HG03378 (cell line): Measurements from ENCODE around the gene MGAT5.

Experiments used
- ATAC-seq: cut with Tn5 transposase; IDR thresholded peaks from one replicate; pipeline ENCODE4 v1.9.1; 2021; ENCODE audit warnings: mild to moderate bottlenecking, moderate library complexity; ENCODE audit not compliant: unreplicated experiment

MGAT5 gene

GRCh38 chr2:134440336-134440909, 186.6 kb downstream of the MGAT5 start:
- ATAC-seq, result no peak

GRCh38 chr2:134441153-134441863, 187.4 kb downstream of the MGAT5 start:
- ATAC-seq, result no peak

DNA sequence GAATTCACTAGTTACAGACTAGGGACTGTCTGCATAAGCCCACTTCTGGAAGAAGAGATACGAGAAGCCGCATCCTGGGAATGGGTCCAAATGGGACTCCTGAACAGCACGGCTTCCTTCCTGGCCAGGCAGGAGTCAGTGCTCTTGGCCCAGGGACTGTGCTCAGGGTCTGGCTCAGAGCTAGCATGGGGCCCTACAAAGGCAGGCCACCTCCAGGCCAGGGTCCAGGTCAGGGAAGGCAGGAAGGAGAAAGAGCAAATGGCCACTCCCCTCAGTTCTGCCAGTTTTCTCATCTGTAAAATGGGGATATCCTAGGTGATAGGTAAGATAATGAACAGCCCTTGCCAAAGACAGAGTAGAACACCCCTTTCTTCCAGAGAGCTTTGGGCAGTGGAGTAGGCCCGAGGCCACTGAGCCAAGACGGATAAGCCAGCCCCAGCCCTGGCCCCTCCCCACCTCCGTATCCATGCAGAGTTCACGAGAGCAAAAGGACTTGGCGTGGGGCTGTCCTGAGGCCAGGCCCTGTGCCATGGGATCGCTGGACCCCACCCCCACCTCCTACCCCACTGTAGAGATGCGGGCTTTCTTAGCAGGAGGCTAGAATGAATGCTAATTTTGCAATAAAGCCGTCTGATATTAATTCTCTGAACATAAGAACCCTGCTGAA, 190.1 kb downstream of the MGAT5 start:
- no peak for ATAC-seq

DNA sequence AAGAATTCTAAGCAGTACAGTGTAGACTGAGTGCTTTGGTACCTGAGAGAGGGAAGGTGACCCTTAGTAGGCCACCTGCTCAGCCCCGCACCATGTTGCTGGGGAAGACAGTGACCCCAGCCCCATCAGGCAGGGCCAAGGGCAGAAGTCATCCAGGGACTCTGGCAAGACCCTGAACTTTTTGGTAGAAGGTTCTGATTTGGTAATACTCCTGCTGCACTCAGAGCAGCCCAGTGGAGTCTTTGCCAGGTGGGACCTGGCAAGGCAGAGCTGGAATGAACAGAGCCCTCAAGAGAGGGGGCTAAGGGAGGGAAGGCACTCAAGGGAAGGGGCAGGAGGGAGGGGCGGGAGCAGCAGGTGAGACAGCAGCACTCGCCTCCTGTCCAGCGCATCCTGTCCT, 191.2 kb downstream of the MGAT5 start:
- no peak for ATAC-seq

- ATAC-seq, result no peak
These were observed 192.1 kb downstream of the MGAT5 start for GRCh38 chr2:134445985-134446382.

DNA sequence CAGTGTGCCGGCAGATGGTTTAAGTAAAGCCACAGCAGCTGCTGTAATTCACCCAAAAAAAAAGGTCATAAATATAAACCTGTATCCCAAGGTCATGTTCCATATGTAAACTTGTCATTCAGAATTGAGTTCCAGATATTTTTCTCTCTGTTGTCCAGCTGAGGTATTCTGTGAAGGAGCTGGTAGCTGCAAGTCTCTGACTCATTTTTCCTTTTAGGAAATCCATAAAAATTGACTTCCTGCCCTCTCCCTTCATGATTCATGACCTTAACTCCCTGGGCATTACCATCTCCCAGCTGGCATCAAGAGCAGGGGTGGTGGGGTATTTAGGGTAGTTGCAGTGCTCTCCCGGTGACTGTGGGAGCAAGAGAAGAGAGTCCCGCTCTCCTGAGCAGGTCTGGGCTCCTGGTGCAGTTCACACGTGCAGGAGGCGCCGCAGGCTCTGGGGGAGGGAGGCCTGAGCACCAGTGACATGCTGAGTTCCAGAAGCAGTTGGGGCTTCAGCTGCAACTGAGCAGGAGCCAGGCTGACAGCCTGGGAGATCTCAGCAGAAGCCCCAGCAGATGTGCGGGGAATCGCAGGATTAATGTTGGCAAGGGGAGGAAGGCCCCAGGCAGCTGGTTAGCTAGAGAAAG, 192.6 kb downstream of the MGAT5 start:
- no peak for ATAC-seq

DNA sequence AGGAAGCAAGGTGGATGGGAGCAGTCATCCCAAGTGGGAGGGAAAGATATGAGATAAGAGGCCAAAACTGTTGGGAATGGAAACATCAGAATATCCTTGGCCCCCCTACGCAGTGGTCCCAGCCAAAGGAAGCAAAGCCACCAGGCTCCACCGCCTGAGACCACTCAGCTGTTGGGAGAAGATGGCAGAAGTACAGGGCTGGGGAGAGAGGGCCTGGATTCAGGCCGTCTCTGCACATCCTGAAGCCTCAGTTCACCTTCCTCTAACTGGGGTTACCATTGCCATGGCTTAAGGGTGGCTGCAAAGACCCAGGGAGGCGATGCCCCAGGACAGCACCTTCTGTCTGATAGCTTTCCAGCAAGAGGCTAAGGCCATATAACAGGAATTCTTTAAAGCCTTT, 193.8 kb downstream of the MGAT5 start:
- ATAC-seq, result no peak

- ATAC-seq, result no peak
These were observed 194.8 kb downstream of the MGAT5 start for GRCh38 chr2:134448650-134449049.

- no peak for ATAC-seq
These were observed 195.3 kb downstream of the MGAT5 start for GRCh38 chr2:134449157-134449556.

DNA sequence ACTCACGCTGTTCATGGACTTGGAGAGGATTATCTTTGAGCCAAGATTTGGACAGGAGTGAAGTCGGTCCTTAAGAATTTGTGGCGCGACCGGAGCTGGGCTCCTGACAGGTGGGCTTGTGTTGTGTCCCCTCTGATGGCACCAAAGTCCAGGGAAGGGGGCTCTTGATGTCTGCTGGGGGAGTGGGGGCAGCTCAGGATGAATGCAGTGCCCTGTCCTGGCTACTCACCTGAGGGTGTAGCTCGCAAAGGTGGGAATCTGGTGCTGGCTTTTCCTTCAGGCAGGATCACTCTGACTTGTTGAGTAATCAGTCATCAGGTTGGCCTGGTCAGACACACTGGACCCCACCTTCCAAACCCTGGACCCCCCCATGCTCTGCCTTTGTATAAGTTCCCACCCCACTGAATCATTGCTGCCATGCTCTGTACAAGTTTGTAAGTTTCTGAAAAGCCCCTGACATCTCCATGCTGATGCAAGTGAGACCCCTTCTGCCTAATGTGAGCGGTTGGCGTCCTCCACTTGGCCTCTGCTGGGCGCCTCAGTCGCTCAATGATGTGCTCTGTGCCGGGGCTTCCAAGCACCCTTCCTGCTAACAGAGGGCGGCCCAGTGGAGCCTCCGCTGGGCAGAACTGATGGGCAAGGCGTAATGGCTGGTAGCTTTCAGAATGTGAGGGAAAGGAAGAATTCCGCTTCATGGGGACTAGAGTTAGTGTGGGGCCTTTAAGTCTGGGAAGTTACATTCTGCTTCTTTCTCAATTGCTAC, 196.1 kb downstream of the MGAT5 start:
- ATAC-seq, result no peak

DNA sequence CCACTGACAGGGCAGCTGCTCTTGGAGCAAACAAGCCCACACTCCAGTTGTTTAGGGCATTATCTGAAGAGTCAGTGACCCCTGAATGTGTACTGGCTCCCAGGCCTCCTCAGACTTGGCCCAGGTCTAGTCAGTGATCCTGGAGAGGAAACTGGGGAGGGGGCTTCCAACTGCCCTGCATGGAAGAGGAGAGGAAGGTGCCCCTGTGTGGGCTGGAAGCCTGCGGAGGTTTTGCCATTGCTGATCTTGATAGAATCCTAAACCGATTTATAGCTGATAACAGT, 197.4 kb downstream of the MGAT5 start:
- ATAC-seq, result no peak

DNA sequence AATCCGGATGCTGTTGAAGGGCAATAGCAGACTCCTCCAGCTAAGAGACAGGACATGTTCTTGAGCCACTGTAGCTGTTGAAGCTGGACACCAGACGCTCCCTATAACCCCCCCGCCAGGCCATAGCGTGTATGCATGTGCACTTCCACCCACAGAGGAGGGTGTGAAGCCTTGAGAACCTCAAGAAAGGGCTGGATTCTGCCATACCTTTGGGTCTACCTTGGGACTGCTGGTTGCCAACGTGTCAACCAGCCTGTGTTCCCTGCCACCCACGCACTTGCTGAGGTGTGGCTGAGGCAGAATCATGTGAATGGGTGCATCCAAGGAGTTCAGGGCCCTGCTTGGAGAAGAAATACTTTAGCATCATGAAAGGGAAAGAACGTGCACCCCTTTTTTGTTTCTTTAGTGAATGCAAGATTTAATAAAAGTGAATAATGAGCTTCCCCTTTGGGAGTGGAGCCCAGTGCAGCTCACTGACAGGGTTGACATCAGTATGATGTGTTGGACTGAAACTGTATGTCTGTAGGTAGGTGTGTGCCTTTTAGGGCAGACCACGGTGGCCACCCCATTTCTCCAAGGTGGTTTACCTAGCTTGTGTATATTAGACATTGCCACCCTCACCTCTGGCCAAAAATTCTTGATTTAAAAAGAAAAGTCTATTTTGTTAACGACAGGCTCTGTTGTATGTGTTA, 198.3 kb downstream of the MGAT5 start:
- no peak for ATAC-seq

DNA sequence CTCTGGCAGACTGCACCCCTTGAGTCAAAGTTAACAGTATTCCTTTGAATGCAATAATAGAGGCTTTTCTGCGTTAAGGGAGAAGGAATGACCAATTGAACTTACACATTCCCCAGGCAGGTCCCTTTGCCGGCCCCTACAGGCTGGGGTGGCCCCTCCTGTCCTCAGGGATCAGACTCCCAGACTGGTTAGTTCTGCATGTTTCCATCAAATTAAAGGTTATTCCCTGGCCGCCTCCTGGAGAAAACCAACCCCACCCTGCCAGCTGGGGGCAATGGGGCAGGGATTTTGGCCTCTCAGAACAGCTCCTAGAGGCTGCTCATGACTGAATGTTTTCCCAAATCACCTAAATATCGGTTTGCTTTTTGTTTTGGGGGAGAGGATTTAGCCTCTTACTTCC, 199.6 kb downstream of the MGAT5 start:
- no peak for ATAC-seq

- ATAC-seq, result no peak
These were observed 200.1 kb downstream of the MGAT5 start for GRCh38 chr2:134453973-134454372.

GRCh38 chr2:134454426-134454825, 200.6 kb downstream of the MGAT5 start:
- ATAC-seq, result no peak

- ATAC-seq, result no peak
These were observed 201.1 kb downstream of the MGAT5 start for GRCh38 chr2:134454931-134455330.

DNA sequence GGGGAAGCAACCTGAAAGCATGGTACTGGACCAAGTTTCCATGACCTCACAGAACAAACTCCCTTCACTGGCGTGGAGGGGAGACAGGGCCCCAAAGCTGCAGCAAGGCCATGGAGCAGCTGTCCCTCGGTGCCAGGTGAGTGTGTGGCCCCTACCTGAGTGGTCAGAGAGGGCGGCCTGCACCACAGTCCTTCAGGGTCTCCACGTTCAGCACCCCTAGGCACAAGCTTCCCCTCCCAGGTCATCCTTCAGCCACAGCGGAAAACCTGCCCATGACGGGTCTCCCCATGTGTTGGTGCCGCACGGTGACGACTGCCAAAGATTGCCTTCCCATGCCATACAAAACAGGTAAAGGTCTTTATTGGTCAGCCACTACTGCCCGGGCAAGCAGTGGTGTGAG, 201.6 kb downstream of the MGAT5 start:
- no peak for ATAC-seq

DNA sequence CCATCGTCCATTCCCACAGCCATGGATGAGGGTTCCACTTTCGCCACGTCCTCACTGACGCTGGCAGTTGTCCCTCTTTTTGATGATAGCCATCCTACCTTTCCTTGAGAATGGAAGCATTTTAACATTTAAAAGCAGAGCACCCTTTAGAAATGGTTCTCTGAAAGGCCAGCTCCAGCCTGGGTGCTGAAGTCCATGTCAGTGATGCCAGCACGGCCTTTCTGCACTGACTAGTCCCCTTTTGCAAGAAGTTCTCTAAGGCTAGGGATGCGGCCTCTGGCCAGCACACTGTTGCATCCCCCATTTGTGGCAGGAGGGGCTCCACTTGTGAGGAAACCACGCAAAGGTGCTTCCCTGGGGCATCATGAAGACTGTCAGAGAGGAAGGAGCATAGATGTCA, 203.5 kb downstream of the MGAT5 start:
- no peak for ATAC-seq

DNA sequence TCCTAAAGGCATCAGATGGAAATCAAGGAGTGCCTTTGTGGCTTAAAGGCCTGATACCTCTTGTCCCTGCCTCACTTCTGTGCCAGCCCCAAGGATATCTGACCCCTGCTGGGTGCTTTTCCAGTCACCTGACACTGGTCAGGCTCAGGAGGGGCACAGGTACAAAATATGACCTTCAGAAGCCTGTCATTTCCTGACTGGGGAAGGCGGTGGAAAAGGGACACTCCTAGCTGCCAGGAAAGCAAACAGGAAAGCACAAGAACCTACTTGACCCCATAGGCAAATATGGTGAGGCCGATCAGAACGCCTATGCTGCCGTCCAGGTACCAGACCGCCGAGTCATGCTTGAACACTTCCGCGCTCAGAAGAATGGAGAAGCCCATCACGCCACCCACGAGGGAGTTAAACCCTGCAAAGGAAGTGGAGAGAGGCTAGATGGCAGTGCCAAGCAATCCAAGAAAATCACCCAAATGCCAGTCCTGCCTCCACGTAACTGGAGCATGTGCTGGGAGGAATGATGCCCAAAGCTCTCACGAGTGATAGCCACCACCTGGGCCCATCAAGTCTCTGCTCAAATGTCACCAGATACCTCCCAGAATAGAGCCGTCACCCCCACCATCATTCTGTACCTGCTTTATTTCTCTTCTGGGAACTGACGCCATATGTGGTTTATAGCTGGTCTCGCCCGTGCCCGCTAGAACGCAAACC, 204.0 kb downstream of the MGAT5 start:
- no peak for ATAC-seq

GRCh38 chr2:134458473-134458853, 204.6 kb downstream of the MGAT5 start:
- ATAC-seq, result no peak
